Testis (tissue), 3 donors: ENCODE results near the gene CHCHD6. TPM values are rescaled to one million over a fixed set of nuclear protein-coding genes. Genes with fewer than 3 reads are reported as not detected.

ENCODE experiments used
- DNase-seq: peaks from one replicate; pipeline ENCODE4 v3.0.0-alpha.2; 2019
- H3K27ac ChIP-seq, 2 donors: fragments of 200-600 bp; sonication (generic); one replicate each; pipeline ENCODE4 v1.5.1; 2019
- H3K27me3 ChIP-seq: fragments of 200-600 bp; sonication (generic); one replicate; pipeline ENCODE4 v1.5.1; 2019
- H3K36me3 ChIP-seq: fragments of 200-600 bp; sonication (generic); one replicate; pipeline ENCODE4 v1.5.1; 2017; ENCODE audit warnings: low read depth; ENCODE audit errors: missing control alignments
- H3K4me1 ChIP-seq: fragments of 200-600 bp; sonication (generic); one replicate; pipeline ENCODE4 v1.5.1; 2019
- H3K4me3 ChIP-seq, 2 donors: fragments of 200-600 bp; sonication (generic); one replicate each; pipeline ENCODE4 v1.5.1; 2017 to 2019
- H3K9me3 ChIP-seq: fragments of 200-600 bp; sonication (generic); one replicate; pipeline ENCODE4 v1.5.1; 2017
- CTCF ChIP-seq, 3 experiments: fragments of 450-650 bp in 2 of 3; fragments of 200-600 bp in 1 of 3; sonication (generic) in 1 of 3; IDR thresholded peaks; one replicate each; pipeline ENCODE4 v1.5.1; 2016 to 2019; ENCODE audit warnings: antibody characterized with exemption in 3 of 3, mild to moderate bottlenecking in 2 of 3, moderate library complexity in 1 of 3
- POLR2A ChIP-seq: fragments of 450-650 bp; IDR thresholded peaks from one replicate; pipeline ENCODE4 v1.6.1; 2017; ENCODE audit warnings: antibody characterized with exemption, mild to moderate bottlenecking, moderate library complexity
- WGBS, 2 donors: methylation state at CpG; one replicate each; pipeline ENCODE4 v1.1.5; 2018; 5-methylcytosine and 5-hydroxymethylcytosine counted together
- intact Hi-C: fragments of 100-400 bp; cut with DNase I; formaldehyde crosslinking; loops from one replicate; pipeline ENCODE4 v1.15.1; 2023; ENCODE audit warnings: low total_unique reads
- polyA plus RNA-seq: library from polyadenylated mRNA; stranded (reverse); fragments of 350-450 nt; fragmentation: Illumina TruSeq; extraction: RNeasy Lipid Tissue Mini Kit (QIAGEN cat#74804); gene quantifications from one replicate; pipeline ENCODE4 v1.2.3, GENCODE V29; 2014; ENCODE audit warnings: low read depth, low replicate concordance; ENCODE audit not compliant: insufficient read depth
- total RNA-seq, 2 donors: library from RNA; depleted of rRNA; stranded (reverse); fragments of >200 nt; gene quantifications; one replicate each; pipeline ENCODE4 v1.2.3, GENCODE V29; 2016

The CHCHD6 gene
- total and polyA plus RNA-seq, 3 donors from 2014 or later: 47.6 to 84.6 (median 49.9) TPM

GRCh38 chr3:127008236-127008635, 304.2 kb downstream of the CHCHD6 start:
- no peaks in the 10 kb centered on the region for H3K9me3 ChIP-seq
- H3K27ac ChIP-seq: no peak overlapping the region
- WGBS, 2 donors: 64 to 78% methylated on average over 7 to 10 of the region's 10 CpGs
- no peaks in the 10 kb centered on the region for H3K36me3 ChIP-seq
- no peaks in the 10 kb centered on the region for H3K27me3 ChIP-seq
- no peak overlapping the region for H3K4me3 ChIP-seq
- TF ChIP-seq POLR2A: no peak
- no peak for TF ChIP-seq CTCF (IDR thresholded peaks at IDR 0.05)
- intact Hi-C loops: no loop called here
- H3K4me1 ChIP-seq: no peaks in the 10 kb centered on the region
- DNase-seq: no peak

GRCh38 chr3:127009531-127009930, 305.5 kb downstream of the CHCHD6 start:
- Histone ChIP-seq H3K27ac (no peak overlapping the region), H3K4me1 (no peaks in the 10 kb centered on the region), H3K36me3 (no peaks in the 10 kb centered on the region), H3K4me3 (no peak overlapping the region), H3K9me3 (no peaks in the 10 kb centered on the region), H3K27me3 (no peaks in the 10 kb centered on the region)
- TF ChIP-seq CTCF (IDR thresholded peaks at IDR 0.05) (no peak), POLR2A (no peak)
- 76 to 100% methylated on average over 2 to 10 of the region's 10 CpGs for WGBS, 2 donors
- intact Hi-C loops: no loop called here
- no peak for DNase-seq

Other genes starting within 250 kb of the CHCHD6 start
- 10 to 100 TPM; 78.9 to 80.3 TPM for gene ZXDC, start 228.3 kb upstream of the CHCHD6 start, total RNA-seq
- gene ZXDC, start 228.3 kb upstream of the CHCHD6 start, polyA plus RNA-seq: 25.6 TPM
- gene UROC1, start 186.5 kb upstream of the CHCHD6 start, total RNA-seq: 1 to 10 TPM in 1 of 2 donors, under 1 TPM in 1; 0.25 to 1.0 TPM
- gene UROC1, start 186.5 kb upstream of the CHCHD6 start, polyA plus RNA-seq: 0.34 TPM
- 10 to 100 TPM; 13.3 to 21.7 TPM for gene CHST13, start 180.1 kb upstream of the CHCHD6 start, total RNA-seq
- gene CHST13, start 180.1 kb upstream of the CHCHD6 start, polyA plus RNA-seq: 21.4 TPM
- gene C3orf22, start 145.3 kb upstream of the CHCHD6 start, total RNA-seq: 10 to 100 TPM; 33.0 to 61.4 TPM
- gene C3orf22, start 145.3 kb upstream of the CHCHD6 start, polyA plus RNA-seq: 42.2 TPM
- 10 to 100 TPM; 25.7 to 34.3 TPM for gene TXNRD3, start 49.1 kb upstream of the CHCHD6 start, total RNA-seq
- gene TXNRD3, start 49.1 kb upstream of the CHCHD6 start, polyA plus RNA-seq: 67.9 TPM